ENCODE results near the gene BZW1.
"Not testable (repeated sequence)": the region's sequence is repeated elsewhere in the genome, so short reads cannot be mapped to it uniquely, and the experiment has no call there.

Gene BZW1

GRCh38 chr2:200790185-200790584 is 21.5 kb upstream of the BZW1 start:
- in situ Hi-C loops (cut with MboI; ENCODE audit: low sequenced_read_pairs): no loop called here

GRCh38 chr2:200791905-200792304 is 19.8 kb upstream of the BZW1 start:
- in situ Hi-C loops (cut with MboI; ENCODE audit: low sequenced_read_pairs): no loop called here

GRCh38 chr2:200794143-200794542 is 17.6 kb upstream of the BZW1 start:
- in situ Hi-C loops (cut with MboI; ENCODE audit: low sequenced_read_pairs): no loop called here

GRCh38 chr2:200795028-200795440 is 16.7 kb upstream of the BZW1 start:
- in situ Hi-C loops (cut with MboI; ENCODE audit: low sequenced_read_pairs): no loop called here

GRCh38 chr2:200796561-200796960 is 15.1 kb upstream of the BZW1 start:
- in situ Hi-C loops (cut with MboI; ENCODE audit: low sequenced_read_pairs): no loop called here

GRCh38 chr2:200797242-200797770 is 14.4 kb upstream of the BZW1 start:
- in situ Hi-C loops (cut with MboI; ENCODE audit: low sequenced_read_pairs): no loop called here

GRCh38 chr2:200798514-200798913 is 13.2 kb upstream of the BZW1 start:
- in situ Hi-C loops (cut with MboI; ENCODE audit: low sequenced_read_pairs): no loop called here

GRCh38 chr2:200800458-200800857 is 11.3 kb upstream of the BZW1 start:
- in situ Hi-C loops (cut with MboI; ENCODE audit: low sequenced_read_pairs): no loop called here

- in situ Hi-C loops (cut with MboI; ENCODE audit: low sequenced_read_pairs): not testable (repeated sequence)
These were observed 10.3 kb upstream of the BZW1 start for GRCh38 chr2:200801431-200801830.

- in situ Hi-C loops (cut with MboI; ENCODE audit: low sequenced_read_pairs): no loop called here
These were observed 2.0 kb upstream of the BZW1 start for GRCh38 chr2:200809506-200810251.

- in situ Hi-C loops (cut with MboI; ENCODE audit: low sequenced_read_pairs): no loop called here
These were observed 1.3 kb upstream of the BZW1 start for GRCh38 chr2:200810252-200810997.

GRCh38 chr2:200810998-200811332 is 745 bp upstream of the BZW1 start:
- in situ Hi-C loops (cut with MboI; ENCODE audit: low sequenced_read_pairs): no loop called here

GRCh38 chr2:200812122-200813022 is 662 bp downstream of the BZW1 start:
- in situ Hi-C loops (cut with MboI; ENCODE audit: low sequenced_read_pairs): no loop called here

GRCh38 chr2:200814276-200814815 is 2.6 kb downstream of the BZW1 start:
- in situ Hi-C loops (cut with MboI; ENCODE audit: low sequenced_read_pairs): no loop called here

GRCh38 chr2:200814917-200815316 is 3.2 kb downstream of the BZW1 start:
- in situ Hi-C loops (cut with MboI; ENCODE audit: low sequenced_read_pairs): no loop called here

GRCh38 chr2:200818732-200819131 is 7.0 kb downstream of the BZW1 start:
- in situ Hi-C loops (cut with MboI; ENCODE audit: low sequenced_read_pairs): not testable (repeated sequence)

- in situ Hi-C loops (cut with MboI; ENCODE audit: low sequenced_read_pairs): no loop called here
These were observed 9.0 kb downstream of the BZW1 start for GRCh38 chr2:200820573-200821234.

- in situ Hi-C loops (cut with MboI; ENCODE audit: low sequenced_read_pairs): no loop called here
These were observed 10.1 kb downstream of the BZW1 start for GRCh38 chr2:200821686-200822245.

- in situ Hi-C loops (cut with MboI; ENCODE audit: low sequenced_read_pairs): no loop called here
These were observed 16.4 kb downstream of the BZW1 start for GRCh38 chr2:200828104-200828503.

Measured in HL-60/S4 treated with retinoic acid at 250 ng/mL for 4 days and 3 days (cell line).